SH-SY5Y (cell line): ENCODE measurements around the gene FAM3B.

Experiments used
- GATA2 ChIP-seq: IDR thresholded peaks from 2 replicates; pipeline ENCODE4 v1.6.1; 2011; ENCODE audit warnings: mild to moderate bottlenecking, low read depth, low read length
- GATA3 ChIP-seq: IDR thresholded peaks from 2 replicates; pipeline ENCODE4 v1.6.1; 2011; ENCODE audit warnings: low read depth, mild to moderate bottlenecking, low read length, moderate library complexity

DNA sequence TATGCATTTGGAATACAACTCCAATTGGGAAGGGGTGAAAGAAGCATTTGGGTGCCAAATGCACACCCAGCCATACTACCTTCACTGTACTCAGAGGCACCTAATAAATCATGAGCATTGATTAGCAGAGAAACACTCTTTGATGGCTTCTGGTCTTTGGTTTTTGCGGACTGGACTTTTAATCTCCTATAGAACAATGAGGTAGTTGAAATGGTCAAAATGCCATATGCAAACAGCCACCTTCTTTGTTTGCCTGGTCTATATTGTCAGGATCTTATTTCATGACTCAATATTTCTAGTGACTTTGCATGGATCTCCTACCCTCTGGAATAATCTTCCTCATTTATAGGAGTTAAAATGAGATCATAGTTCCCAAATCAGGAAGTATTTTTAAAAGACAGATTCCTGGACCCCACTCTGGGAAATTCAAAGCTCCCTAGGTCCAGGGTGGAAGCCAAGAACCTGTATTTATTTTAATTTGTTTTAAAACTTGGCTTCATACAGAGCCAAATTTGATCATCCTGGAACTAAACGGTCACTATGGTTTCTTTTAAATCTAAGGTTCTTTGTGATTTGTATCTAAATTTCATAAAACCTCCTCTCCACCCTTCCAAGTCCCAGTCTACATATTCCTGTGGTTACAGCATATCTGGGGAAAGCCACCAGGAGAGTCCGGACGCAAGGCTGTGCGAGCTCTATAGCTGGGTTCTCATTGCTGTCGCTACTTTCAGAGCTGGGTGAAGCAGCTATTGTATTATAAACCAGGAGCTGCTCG lies 8.7 kb downstream of the FAM3B start:
- no peak for TF ChIP-seq GATA2
- TF ChIP-seq GATA3 = no peak
